ENCODE measurements around the gene SFMBT2.

Gene SFMBT2

GRCh38 chr10:7134448-7134847, 276.4 kb downstream of the SFMBT2 start:
- DNase-seq (ENCODE audit: low read depth) = no peak

- DNase-seq (ENCODE audit: low read depth) = no peak
Measured at GRCh38 chr10:7133958-7134357, 276.9 kb downstream of the SFMBT2 start.

GRCh38 chr10:7133278-7133677, 277.6 kb downstream of the SFMBT2 start:
- DNase-seq (ENCODE audit: low read depth) = no peak

- no peak for DNase-seq (ENCODE audit: low read depth)
Measured at GRCh38 chr10:7130191-7130911, 280.5 kb downstream of the SFMBT2 start.

GRCh38 chr10:7123774-7124173, 287.1 kb downstream of the SFMBT2 start:
- no peak for DNase-seq (ENCODE audit: low read depth)

GRCh38 chr10:7122561-7122960, 288.3 kb downstream of the SFMBT2 start:
- DNase-seq (ENCODE audit: low read depth) = no peak

- no peak for DNase-seq (ENCODE audit: low read depth)
Measured at GRCh38 chr10:7121154-7121797, 289.6 kb downstream of the SFMBT2 start.

GRCh38 chr10:7119325-7120015, 291.4 kb downstream of the SFMBT2 start:
- no peak for DNase-seq (ENCODE audit: low read depth)

GRCh38 chr10:7117806-7118674, 292.8 kb downstream of the SFMBT2 start:
- DNase-seq (ENCODE audit: low read depth) = no peak

GRCh38 chr10:7117177-7117799, 293.5 kb downstream of the SFMBT2 start:
- no peak for DNase-seq (ENCODE audit: low read depth)

GRCh38 chr10:7111561-7111960, 299.3 kb downstream of the SFMBT2 start:
- peak; percentile 66 for DNase-seq (ENCODE audit: low read depth)

GRCh38 chr10:7111089-7111488, 299.7 kb downstream of the SFMBT2 start:
- DNase-seq (ENCODE audit: low read depth) = no peak
